NCI-H1092 (cell line): ENCODE results near the gene LARP1.
"Not testable (repeated sequence)": the region's sequence is repeated elsewhere in the genome, so short reads cannot be mapped to it uniquely, and the experiment has no call there.

ENCODE experiments used
- DNase-seq: peaks from one replicate; lab custom pipeline; 2025; lab: John Stamatoyannopoulos, UW

Gene LARP1

DNA sequence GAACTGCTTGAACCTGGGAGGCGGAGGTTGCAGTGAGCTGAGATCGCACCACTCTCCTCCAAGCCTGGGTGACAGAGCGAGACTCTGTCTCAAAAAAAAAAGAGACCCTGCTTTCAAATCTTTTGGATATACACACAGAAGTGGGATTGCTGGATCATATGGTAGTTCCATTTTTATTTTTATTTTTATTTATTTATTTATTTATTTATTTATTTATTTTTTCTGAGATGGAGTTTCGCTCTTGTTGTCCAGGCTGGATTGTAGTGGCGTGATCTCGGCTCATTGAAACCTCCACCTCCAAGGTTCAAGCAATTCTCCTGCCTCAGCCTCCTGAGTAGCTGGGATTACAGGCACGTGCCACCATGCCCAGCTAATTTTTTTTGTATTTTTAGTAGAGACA is 19.8 kb upstream of the LARP1 start:
- not testable (repeated sequence) for DNase-seq

DNA sequence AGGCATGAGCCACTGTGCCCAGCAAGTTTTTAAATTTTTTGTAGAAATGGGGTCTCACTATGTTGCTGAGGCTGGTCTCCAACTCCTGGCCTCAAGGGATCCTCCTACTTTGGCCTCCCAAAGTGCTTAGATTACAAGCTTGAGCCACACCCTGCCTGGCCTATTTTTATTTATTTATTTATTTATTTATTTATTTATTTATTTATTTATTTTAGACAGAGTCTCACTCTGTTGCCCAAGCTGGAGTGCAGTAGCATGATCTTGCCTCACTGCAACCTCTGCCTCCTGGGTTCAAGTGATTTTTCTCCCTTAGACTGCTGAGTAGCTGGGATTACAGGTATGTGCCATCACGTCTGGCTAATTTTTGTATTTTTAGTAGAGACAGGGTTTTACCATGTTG is 18.8 kb upstream of the LARP1 start:
- not testable (repeated sequence) for DNase-seq

DNA sequence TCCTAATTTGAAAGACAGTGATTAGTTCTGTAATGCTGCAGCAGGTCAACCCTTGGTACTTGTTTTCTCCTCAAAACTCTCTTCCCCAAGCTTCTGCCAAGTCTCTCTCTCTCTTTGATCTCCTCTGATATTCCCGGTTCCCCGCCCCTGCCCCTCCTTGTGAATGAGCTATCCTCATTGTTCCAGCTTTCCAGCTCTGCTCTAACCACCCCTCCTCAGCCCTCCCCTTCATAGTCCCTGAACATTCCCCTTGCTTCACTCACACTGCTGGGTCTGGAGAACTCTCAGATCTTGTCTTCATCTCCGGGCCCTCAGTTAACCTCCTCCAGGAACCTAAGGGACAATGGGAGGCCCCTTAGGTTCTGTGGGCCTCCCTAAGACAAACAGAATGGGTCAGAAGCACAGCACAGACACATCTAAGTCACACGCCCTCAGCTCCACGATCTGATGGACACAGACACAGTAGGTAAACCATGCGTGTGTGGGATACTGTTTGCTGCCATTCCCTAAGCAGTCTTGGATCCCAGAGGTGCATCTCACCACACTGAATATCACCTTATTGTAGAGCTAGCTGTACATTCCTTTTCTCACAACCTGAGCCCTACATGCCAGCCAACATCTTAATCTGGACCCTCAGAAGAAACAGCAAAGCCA is 17.4 kb upstream of the LARP1 start:
- DNase-seq = no peak

DNA sequence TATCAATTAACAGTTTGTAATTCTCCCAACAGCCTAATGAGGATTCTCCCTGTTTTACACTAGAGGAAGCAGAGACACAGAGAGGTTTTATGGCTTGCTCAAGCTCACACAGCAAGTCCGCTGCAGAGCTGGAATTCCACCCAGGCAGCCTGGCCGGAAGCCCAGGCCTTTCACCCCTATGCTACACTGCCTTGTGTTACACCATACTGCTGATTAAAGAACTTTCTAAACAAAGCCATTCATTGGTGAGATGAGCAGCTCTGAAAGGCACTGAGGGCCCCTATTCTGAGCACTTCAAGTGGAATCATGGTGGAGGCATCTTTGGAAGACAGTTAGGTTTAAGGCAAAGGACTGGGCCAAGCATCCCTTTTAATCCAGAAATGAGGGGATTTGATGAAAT is 14.7 kb upstream of the LARP1 start:
- no peak for DNase-seq

DNA sequence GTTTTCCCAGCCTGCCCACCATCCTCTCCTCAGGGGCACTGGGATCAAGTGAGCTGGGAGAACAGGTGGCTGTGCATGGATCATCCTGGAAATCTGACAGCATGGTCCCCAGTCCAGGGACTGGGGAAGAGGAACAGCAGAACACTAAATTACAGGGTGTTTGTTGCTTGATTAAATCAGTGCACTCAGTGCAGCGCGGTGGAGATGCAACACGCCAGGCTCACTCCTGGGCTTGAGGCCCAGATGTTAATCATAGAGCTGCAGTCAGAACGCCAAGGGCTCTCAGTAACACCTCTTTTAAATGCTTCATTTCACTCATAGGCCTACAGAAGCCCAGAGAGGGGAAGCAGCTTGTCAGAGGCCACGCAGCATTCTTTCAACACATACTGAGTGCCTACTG is 14.2 kb upstream of the LARP1 start:
- DNase-seq = no peak

DNA sequence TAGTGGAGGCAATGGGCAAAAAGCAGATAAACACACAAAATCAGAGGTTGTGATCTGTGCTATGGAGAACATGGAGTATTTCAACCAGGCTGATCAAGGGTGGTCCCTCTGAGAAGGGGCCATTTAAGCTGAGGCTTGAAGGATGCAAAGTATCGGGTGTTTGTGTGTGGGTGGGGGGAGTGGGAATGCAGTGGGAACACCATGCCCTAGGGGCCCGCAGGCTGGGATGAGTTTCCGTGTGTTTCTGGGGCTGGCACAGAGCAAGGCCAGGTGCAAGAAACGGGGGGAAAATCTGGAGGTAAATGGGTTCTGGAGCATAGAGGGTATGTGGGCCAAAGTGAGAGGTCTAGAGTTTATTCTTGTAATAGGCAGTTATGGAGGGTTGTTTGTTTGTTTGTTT is 13.8 kb upstream of the LARP1 start:
- no peak for DNase-seq

DNA sequence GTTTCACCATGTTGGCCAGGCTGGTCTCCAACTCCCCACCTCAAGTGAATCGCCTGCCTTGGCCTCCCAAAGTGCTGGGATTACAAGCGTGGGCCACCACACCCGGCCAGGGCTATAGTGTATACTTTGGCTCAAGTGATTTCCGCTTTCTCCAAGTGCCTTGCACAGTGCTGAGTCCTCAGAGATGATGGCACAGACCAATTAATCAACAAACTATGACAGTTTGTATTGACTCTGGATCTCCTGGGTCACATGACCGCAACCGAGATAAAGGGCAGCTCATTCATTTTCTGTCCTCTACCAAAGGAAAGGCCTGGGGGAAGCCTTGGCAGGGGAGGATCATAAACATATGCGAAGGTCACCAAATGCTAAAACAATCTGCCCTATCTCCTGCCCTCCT is 11.4 kb upstream of the LARP1 start:
- no peak for DNase-seq

DNA sequence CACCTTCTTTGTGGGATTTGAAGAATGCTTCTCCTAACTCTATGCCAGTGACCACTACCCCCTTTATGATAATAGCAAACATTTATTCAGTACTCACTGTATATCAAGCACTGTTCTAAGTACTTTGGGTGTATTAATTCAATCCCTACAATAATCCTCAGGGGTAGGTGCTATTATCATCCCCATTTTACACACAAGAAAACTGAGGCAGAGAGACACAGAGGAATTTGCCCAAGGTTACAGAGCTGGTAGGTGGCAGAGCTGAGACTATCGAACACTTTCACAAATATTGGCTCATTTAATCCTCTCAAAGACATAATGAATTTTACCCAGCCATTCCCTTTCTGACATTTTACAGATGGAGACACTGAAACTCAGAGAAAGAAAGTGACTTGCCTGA is 9.8 kb upstream of the LARP1 start:
- DNase-seq = no peak

DNA sequence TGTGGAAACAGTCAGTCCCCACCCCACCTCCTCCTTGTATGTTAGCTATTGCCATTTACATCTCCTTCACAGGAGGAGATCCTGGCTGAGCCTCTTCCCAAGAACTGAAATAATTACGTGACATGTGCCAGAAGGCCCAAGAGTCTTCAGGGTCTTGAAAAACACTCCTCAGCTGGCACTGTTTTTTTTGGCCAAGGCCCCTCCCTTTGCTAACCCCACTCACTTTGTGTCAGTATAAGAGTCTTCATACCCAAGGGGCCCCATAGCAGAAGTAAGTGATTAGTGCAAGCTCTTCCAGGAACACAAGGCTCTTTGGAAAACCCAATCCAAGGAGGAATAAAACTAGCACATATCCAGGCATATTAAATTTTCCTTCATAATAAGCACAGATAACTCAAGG is 5.7 kb upstream of the LARP1 start:
- DNase-seq = no peak

DNA sequence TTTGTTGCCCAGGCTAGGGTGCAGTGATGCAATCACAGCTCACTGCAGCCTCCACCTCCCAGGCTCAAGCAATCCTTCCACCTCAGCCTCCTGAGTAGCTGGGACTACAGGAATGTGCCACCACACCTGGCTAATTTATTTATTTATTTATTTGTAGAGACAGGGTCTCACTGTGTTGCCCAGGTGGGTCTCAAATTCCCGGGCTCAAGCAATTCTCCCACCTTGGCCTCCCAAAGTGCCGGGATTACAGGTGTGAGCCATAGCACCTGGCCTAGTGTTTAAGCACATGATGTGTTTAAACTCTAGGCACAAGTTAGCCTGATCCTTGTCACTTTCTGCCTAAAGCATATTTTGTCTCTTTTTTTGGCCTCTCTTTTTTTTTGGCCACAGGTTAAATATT is 4.5 kb upstream of the LARP1 start:
- not testable (repeated sequence) for DNase-seq

DNA sequence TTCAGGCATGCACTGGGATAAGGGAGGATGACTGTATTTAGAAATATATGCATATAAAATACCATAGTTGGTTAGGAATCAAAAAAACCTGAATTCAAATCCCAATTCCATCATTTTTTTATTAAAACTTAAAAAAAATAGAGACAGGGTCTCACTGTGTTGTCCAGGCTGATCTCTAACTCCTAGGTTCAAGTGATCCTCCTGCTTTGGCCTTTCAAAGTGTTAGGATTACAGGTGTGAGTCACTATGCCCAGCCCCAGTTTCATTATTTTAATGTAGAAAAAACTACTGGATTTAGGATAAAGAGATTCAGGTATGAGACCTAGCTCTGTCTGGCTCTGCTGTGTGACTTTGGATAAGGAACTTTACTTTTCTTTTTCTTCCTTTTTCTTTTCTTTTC is 3.3 kb upstream of the LARP1 start:
- no peak for DNase-seq

DNA sequence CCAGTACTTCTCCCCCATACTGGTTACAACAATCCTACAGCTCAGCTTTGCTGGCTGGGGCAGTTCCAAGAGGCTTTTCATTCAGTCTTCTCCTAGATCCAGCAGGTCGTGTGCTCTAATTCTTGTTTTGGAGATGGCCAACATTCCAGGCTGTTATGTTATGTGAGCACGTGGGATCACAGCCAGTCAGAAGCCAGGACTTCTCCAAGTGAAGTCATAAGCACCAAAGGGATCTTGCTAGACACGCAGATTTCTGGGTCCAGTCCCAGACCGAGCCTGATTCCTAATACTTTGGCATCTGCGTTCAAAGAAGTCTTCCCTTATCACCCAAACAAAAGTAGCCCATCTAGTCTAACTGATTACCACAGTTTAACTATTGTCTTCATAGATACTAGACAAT is 1.4 kb upstream of the LARP1 start:
- DNase-seq = no peak

DNA sequence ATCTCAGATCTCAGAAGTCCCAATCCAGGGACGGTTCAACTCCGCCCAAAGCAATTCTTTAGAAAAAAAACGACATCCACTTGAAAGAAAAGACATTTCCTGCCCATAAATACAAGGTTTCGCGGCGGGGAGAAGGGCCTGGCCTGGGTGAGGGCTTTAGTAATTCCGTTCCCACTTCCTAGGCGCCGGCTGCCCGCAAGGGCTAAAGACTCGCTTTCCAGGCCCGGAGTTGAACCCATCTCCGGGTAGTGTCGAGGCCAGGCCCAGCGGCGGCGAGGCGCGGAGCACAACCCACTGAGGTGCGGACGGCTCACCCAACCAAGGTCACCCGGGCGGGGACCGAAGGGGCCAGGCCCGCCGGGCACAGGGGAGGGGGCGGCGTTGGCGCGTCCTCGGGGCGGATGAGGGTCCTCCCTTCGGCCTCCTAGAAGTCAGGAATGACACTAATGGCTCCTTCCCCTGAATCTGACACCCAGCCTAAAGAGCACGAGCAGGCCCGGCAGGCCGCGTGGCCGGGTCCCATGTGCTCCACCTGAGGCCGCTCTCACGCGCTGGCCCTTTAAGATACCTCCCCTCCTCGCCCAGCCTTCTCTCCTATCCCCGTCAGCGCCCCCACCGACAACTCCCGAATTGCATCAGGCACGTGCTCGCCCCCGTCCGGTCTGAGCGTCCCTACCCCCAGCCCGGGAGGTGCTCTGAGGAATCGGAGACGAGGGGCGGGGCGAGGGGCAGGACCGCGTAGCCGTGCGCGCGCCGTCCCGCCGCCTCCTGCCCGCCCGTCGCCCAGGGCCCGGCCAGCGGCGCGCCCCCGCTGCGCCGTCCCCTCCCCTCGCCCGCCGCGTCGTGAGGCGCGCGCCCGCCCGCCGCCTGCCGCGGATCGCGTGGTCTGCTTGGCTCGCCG is 467 bp upstream of the LARP1 start:
- peak; percentile 96 for DNase-seq

DNA sequence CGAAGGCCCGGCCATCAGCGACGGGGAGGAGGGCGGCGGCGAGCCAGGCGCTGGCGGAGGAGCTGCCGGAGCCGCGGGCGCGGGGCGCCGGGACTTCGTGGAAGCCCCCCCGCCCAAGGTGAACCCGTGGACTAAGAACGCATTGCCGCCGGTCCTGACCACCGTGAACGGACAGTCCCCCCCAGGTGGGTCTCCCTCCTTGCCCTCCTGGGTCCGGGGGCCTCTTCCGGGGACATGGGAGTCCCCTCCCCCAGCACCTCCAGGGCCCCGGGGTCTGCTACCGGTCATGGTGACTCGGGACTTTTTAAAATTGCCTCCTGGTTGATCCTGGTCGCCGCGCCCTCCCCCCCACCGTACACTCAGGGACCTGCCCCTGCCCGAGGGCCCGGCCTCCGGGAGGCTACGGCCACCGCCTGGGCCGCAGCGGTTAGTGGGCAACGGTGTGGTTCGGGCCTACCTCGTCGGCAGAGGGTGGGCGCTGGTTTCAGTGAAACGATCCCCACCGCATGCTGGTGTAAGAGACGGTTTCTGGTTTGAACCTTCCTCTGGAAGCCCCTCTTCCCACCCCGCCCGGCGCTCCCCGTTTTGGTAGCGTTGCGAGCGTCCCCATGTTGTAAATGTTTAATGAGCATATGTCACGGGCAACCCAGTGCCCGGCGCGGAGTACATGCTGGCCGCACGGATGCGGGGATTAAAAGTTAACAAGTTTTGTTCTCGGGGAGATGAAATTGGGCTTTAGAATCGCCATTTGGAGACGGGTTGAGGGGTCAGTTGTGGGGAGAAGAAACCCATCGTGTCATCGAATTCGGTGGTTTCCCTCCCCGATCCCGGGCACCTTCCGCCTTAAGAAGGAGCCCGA is 1.1 kb downstream of the LARP1 start:
- no peak for DNase-seq

DNA sequence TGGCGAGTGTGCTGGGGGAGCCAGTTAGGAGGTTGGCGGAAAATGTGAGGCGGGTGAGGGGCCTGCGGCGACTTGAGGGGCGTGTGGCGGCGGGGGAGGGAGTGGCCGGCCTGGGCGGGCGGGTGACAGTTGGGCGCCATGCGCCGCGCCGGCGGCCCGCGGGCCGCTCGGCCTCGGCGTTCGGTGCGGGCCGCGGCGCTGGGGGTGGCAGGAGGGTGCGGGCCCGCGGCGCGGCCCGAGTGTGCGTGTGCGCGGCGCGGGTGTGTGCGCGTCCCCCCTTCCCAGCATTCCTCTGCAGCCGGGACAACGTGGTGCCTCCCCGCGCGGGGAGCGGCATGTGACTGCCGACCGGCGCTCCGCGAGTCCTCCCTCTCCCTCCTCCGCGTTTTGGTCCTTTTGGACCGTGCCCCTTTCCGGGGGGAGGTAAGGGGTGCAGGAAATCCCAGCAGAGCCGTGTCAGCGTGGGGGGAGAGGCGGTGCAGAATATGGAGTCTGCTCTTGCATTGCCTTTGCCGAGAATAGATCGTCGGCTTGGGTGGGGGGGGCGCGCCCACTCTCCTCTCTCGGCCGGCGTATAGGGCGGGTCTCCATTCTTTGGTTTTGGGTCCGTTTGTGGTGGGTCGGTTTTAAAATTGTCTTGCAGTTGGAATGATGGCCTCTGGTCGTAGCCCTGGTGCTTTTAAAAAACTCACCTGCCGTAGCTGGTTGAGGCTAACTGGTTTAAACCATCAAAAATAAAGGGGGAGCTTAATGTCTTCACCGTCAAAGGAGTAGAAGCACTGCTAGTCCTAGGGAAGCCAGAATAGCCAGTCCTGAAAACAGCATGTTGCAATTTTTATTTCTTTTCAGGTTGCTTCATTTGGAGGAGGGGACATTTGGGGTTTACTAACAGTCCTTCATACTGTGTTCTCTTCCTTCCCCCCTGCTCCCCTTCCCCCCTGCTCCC is 2.0 kb downstream of the LARP1 start:
- no peak for DNase-seq

DNA sequence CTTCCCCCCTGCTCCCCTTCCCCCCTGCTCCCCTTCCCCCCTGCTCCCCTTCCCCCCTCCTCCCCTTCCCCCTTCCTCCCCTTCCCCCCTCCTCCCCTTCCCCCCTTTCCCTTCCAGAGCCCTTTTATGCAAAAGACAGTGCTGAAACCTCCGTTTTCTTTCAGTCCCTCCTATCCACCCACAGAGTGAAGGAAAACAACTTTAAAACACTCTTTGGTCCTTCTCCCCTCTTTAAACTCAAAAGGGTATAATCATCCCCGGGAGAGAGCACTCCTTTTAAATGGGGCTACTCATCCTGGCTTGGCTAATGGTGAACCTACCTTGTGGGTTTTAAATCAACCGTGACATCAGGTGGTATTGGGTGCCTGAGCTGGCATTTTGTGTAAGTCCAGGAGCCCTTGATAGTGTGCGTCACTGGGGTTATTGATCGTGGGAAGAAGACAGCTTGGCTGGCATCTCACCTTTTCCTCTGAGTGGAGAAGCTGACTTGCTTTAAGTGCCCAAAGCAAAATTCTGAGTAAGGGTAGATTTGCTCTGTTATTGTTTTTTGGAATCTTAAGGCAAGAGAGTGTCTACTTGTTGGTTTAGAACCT is 2.7 kb downstream of the LARP1 start:
- DNase-seq = no peak

DNA sequence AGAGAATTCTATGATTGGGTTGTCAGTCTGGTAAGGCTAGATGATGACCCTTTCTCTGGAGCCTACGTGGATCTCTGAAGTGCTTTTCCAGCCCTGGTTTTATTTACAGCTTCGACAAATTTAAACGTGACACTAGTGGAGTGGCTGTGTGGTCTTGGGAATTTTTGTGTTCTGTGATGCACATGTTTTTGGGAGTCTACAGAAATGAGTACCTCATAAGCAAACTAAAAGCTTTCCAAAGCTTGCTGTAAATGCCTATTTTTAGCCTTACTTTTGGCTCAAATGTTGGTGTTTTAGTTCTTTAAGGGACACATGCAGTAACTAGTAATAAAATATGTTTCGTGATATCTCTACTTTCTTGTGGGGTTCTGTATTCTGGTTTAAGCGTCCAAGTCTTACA is 3.3 kb downstream of the LARP1 start:
- no peak for DNase-seq

DNA sequence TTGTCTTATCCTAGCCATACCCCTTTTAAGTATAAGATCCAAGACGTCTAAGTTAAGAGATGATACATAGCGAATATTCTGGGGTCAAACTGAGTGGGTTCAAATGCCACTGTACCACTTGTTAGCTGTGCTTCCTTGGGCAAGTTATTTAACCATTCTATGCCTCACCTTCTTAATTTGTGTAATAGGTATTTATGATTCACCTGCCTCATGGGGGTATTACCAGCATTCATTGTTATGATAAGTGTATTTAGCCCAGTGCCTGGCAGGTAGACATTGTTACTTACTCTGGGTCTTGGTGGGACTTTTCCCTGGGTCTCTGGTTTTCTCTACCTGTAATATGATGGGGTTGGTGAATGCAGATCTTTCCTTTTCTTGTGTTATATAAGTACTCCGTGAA is 3.8 kb downstream of the LARP1 start:
- no peak for DNase-seq

DNA sequence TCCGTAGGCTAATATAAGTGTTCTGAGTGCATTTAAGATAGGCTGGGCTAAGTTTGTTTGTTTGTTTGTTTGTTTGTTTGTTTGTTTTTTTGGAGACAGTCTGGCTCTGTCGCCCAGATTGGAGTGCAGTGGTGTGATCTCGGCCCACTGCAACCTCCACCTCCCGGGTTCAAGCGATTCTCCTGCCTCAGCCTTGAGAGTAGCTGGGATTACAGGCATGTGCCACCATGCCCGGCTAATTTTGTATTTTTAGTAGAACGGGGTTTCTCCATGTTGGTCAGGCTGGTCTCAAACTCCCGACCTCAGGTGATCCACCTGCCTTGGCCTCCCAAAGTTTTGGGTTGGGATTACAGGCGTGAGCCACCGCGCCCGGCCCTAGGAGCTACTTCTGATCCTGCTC is 4.7 kb downstream of the LARP1 start:
- not testable (repeated sequence) for DNase-seq

DNA sequence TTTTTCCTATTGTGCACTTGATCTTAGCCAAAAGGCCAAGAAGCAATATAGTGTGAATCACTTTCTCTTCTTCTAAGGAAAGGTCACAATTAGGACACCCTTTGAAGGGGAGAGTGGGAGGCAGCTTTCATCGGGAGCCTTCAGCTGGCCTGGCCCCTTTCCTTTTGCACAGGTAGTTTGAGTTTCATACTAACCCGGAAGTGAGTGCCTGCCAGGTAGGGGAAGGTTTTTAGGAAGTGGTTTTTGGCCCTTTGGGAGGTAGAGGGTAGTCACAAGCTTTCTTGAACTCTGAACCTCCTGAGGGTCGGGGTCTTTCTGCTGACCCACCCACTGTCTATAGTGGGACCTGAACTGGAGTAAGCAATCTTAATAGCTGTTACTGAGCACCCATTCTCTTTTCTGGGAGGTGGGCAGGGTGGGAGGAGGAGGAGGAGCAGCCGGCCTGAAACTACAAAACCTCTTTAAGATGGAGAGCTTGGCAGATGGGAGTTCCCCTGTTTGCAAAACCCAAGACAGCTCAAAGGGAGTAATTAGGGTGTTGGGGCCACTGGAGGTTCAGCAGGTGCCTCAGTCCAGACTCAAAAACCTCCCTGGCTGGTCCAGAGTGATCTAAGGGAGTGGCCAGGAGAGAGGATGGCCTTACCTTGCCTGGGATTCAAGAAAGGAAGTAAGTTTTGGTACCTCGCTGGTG is 6.0 kb downstream of the LARP1 start:
- no peak for DNase-seq

DNA sequence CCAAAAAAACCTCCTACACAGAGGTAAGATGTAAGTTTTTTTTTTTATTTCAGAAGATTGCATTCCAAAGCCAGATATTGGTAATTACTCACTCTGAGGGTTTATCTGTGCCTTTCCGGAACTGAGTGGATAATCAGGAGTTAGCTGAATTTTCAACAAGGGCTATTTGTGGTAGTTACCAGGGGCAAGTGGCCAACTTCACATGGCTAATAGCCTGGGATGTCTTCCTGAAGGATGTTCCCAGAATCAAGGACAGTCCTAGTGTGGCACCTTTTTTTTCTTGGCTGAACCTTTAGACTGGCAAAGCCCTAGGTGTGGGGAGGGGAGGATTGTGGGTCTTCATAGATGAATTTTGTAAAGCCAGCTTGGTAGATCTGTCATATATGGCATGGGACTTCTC is 7.1 kb downstream of the LARP1 start:
- no peak for DNase-seq
